Gastrocnemius medialis (tissue), 4 donors: ENCODE data around the gene NECAP2. TPM values are rescaled to one million over a fixed set of nuclear protein-coding genes. Genes with fewer than 3 reads are reported as not detected.

Experiments
- ATAC-seq, 2 donors: fragments of 150-250 bp; one replicate each; pipeline ENCODE4 v1.9.1; 2016
- DNase-seq, 2 donors: peaks; one replicate each; pipeline ENCODE4 v3.0.0-alpha.2; 2019
- H3K27ac ChIP-seq, 4 donors: fragments of 200-600 bp; sonication (generic); 1 replicate in 1 of 4; 2 replicates in 3 of 4; pipeline ENCODE4 v1.5.1; 2016 to 2018; ENCODE audit warnings: mild to moderate bottlenecking in 2 of 4, moderate library complexity in 1 of 4
- H3K27me3 ChIP-seq, 3 donors: fragments of 200-600 bp; sonication (generic) in 2 of 3; 1 replicate in 1 of 3; 2 replicates in 2 of 3; pipeline versions ENCODE4 v1.5.1 to v1.6.0; 2016 to 2019; ENCODE audit warnings: mild to moderate bottlenecking in 1 of 3, moderate library complexity in 1 of 3
- H3K36me3 ChIP-seq, 2 donors: fragments of 200-600 bp; sonication (generic) in 1 of 2; one replicate each; pipeline ENCODE4 v1.5.1; 2017 to 2018
- H3K4me1 ChIP-seq, 2 donors: fragments of 200-600 bp; sonication (generic) in 1 of 2; one replicate each; pipeline ENCODE4 v1.5.1; 2016 to 2017; ENCODE audit warnings: mild to moderate bottlenecking in 2 of 2
- H3K4me3 ChIP-seq, 4 donors: fragments of 200-600 bp; sonication (generic) in 3 of 4; 1 replicate in 1 of 4; 2 replicates in 3 of 4; pipeline ENCODE4 v1.5.1; 2016 to 2019; ENCODE audit warnings: mild to moderate bottlenecking in 2 of 4
- H3K9me3 ChIP-seq, 3 donors: fragments of 200-600 bp; sonication (generic) in 2 of 3; 1 replicate in 1 of 3; 2 replicates in 2 of 3; pipeline ENCODE4 v1.5.1; 2016 to 2019
- POLR2A ChIP-seq, 2 donors: fragments of 450-650 bp; IDR thresholded peaks; one replicate each; pipeline ENCODE4 v1.6.1; 2017; ENCODE audit warnings: antibody characterized with exemption in 2 of 2, mild to moderate bottlenecking in 2 of 2, moderate library complexity in 2 of 2
- in situ Hi-C, 4 donors: fragments of 200-750 bp; cut with MboI; loops; one replicate each; pipeline versions ENCODE4 v1.15.0 to v1.8.0; 2017; ENCODE audit warnings: low sequenced_read_pairs in 4 of 4
- intact Hi-C: fragments of 100-400 bp; cut with DNase I; formaldehyde crosslinking; loops from one replicate; pipeline ENCODE4 v1.15.1; 2023; ENCODE audit warnings: low total_unique reads
- total RNA-seq, 4 donors: library from RNA; depleted of rRNA; stranded (reverse); fragments of >200 nt; gene quantifications; one replicate each; pipeline versions ENCODE4 v1.1.0 to v1.2.3, GENCODE V29; 2016
- TF ChIP-seq, protein P1 (sequence below), 5 experiments: fragments of 450-650 bp in 3 of 5; fragments of 200-600 bp in 2 of 5; sonication (generic) in 2 of 5; IDR thresholded peaks in 4 of 5; conservative IDR thresholded peaks in 1 of 5; 1 replicate in 4 of 5; 2 replicates in 1 of 5; pipeline ENCODE4 v1.5.1; 2016 to 2019; ENCODE audit warnings: antibody characterized with exemption in 5 of 5, mild to moderate bottlenecking in 3 of 5, moderate library complexity in 3 of 5

The NECAP2 gene
- total RNA-seq, 4 donors from 2014 or later = 8.9 to 12.6 (median 10.4) TPM

DNA sequence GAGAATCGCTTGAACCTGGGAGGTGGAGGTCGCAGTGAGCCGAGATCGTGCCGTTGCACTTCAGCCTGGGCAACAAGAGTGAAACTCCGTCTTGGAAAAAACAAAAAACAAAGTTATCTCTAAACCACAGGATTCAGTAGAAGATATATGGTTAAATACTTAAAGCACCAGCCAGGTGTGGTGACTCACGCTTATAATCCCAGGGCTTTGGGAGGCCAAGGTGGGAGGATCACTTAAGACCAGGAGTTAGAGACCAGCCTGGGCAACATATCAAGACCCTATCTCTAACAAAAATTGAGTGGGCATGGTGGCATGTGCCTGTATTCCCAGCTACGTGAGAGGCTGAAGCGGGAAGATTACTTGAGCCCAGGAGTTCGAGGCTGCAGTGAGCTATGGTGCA is 5.6 kb downstream of the NECAP2 start:
- Histone ChIP-seq H3K36me3 (peaks cover 0 to 56% of the 10 kb centered on the region in 2 donors), H3K9me3 (no peaks in the 10 kb centered on the region), H3K27ac (no peak overlapping the region), H3K4me1 (peaks cover 6 to 12% of the 10 kb centered on the region in 2 donors), H3K4me3 (no peak overlapping the region), H3K27me3 (no peaks in the 10 kb centered on the region)
- ATAC-seq (no peak), DNase-seq (no peak)
- intact Hi-C loops (no loop called here), in situ Hi-C loops (no loop called here)
- TF ChIP-seq, protein P1, sequence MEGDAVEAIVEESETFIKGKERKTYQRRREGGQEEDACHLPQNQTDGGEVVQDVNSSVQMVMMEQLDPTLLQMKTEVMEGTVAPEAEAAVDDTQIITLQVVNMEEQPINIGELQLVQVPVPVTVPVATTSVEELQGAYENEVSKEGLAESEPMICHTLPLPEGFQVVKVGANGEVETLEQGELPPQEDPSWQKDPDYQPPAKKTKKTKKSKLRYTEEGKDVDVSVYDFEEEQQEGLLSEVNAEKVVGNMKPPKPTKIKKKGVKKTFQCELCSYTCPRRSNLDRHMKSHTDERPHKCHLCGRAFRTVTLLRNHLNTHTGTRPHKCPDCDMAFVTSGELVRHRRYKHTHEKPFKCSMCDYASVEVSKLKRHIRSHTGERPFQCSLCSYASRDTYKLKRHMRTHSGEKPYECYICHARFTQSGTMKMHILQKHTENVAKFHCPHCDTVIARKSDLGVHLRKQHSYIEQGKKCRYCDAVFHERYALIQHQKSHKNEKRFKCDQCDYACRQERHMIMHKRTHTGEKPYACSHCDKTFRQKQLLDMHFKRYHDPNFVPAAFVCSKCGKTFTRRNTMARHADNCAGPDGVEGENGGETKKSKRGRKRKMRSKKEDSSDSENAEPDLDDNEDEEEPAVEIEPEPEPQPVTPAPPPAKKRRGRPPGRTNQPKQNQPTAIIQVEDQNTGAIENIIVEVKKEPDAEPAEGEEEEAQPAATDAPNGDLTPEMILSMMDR (IDR thresholded peaks at IDR 0.05 in 4 of 5, conservative IDR thresholded peaks at IDR 0.05 in 1 of 5) = no peak
- no peak for TF ChIP-seq POLR2A (IDR thresholded peaks at IDR 0.05)

DNA sequence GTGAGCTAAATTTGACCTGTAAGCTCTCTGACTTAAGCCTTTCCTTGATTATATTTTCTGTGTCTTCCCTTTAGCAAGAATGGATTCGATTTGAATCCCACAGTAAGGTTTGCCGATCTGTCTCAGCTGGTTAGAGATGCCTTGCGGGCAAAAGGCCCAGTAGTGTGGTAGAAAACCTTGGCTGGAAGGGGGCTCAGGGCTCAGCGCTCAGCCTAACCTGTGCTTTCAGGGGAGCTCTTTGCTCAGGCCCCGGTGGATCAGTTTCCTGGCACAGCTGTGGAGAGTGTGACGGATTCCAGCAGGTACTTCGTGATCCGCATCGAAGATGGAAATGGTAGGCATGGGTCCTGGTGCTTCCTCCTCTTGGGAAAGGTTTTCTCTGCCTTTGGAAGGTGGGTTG is 7.1 kb downstream of the NECAP2 start:
- no peak overlapping the region for H3K4me3 ChIP-seq
- no peaks in the 10 kb centered on the region for H3K27me3 ChIP-seq
- H3K4me1 ChIP-seq = no peaks in the 10 kb centered on the region
- in situ Hi-C loops (no loop called here), intact Hi-C loops (no loop called here)
- H3K9me3 ChIP-seq = no peaks in the 10 kb centered on the region
- DNase-seq = no peak
- ATAC-seq = no peak
- TF ChIP-seq, protein P1 (IDR thresholded peaks at IDR 0.05 in 4 of 5, conservative IDR thresholded peaks at IDR 0.05 in 1 of 5) = no peak
- TF ChIP-seq POLR2A (IDR thresholded peaks at IDR 0.05) = no peak
- H3K36me3 ChIP-seq = peaks cover 0 to 71% of the 10 kb centered on the region in 2 donors
- no peak overlapping the region for H3K27ac ChIP-seq

DNA sequence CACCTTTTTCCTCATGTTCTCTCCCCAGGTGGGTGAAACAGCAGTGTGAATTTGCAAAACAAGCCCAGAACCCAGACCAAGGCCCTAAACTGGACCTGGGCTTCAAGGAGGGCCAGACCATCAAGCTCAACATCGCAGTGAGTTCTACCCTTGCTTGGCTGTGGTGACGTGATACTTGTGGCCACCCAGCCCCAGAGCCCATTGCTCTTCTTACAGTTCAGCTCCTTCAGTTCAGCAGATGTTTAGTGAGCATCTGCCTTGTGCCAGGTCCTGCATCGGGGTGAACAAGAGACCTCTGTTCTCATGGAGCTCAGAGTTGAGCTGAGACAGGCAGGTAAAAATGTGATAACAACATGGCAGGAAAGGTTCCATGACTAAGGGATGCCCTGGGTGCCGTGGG is 8.5 kb downstream of the NECAP2 start:
- in situ Hi-C loops = no loop called here
- TF ChIP-seq POLR2A (IDR thresholded peaks at IDR 0.05) = no peak
- TF ChIP-seq, protein P1 (IDR thresholded peaks at IDR 0.05 in 4 of 5, conservative IDR thresholded peaks at IDR 0.05 in 1 of 5) = no peak
- no peak overlapping the region for H3K27ac ChIP-seq
- no peak for DNase-seq
- intact Hi-C loops = no loop called here
- H3K4me1 ChIP-seq = no peaks in the 10 kb centered on the region
- H3K4me3 ChIP-seq = no peak overlapping the region
- peaks cover 0 to 80% of the 10 kb centered on the region in 2 donors for H3K36me3 ChIP-seq
- no peak for ATAC-seq
- H3K9me3 ChIP-seq = no peaks in the 10 kb centered on the region
- no peaks in the 10 kb centered on the region for H3K27me3 ChIP-seq

DNA sequence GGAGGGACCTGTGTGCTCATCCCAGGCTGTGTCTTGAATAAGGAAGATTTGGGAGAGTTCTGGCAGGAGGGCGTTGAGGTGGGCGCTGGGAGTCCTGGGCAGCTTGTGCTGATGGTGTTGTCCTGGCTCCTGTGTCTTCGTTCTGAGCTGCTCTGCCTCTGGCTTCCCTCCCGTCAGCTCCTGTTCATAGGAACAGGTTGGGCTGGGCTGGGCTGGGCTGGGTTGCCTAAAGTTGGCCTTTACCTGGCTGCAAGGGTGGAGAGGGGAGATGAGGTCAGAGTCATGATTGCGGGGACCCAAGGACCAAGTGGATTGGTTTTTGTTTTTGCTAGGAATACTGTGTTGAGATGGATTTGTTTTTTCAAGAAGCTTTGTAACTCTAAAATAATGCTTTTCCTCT is 9.1 kb downstream of the NECAP2 start:
- H3K4me1 ChIP-seq = no peaks in the 10 kb centered on the region
- H3K9me3 ChIP-seq = no peaks in the 10 kb centered on the region
- H3K27me3 ChIP-seq = no peaks in the 10 kb centered on the region
- in situ Hi-C loops = no loop called here
- ATAC-seq (no peak), DNase-seq (no peak)
- TF ChIP-seq, protein P1 (IDR thresholded peaks at IDR 0.05 in 4 of 5, conservative IDR thresholded peaks at IDR 0.05 in 1 of 5) = no peak
- no peak for TF ChIP-seq POLR2A (IDR thresholded peaks at IDR 0.05)
- H3K36me3 ChIP-seq = peaks cover 0 to 80% of the 10 kb centered on the region in 2 donors
- no peak overlapping the region for H3K27ac ChIP-seq
- H3K4me3 ChIP-seq = no peak overlapping the region
- intact Hi-C loops = no loop called here

DNA sequence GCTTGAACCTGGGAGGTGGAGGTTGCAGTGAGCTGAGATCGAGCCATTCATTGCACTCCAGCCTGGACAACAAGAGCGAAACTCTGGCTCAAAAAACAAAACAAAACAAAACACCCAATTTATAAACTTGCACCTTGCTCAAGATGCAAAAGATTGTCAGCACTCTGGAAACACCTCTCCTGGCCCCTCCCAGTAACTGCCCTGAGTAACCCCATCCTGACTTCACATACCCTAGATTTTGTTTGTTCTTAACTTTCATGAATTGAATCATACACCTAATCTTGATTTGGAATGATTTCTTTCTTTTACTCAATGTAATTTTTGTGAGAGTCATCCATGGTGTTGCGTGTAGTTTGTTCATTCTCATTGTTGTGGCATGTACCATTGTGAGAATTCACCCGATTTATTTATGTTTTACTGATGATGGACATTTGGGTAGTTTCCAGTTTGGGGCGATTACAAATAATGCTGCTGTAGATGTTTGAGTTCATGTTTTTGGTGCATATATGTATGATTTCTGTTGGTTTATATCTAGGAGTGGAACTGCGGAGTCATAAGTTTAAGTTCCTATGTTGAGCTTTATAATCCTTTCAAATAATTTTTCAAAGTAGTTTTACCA is 10.4 kb downstream of the NECAP2 start:
- in situ Hi-C loops (no loop called here), intact Hi-C loops (no loop called here)
- Histone ChIP-seq H3K27ac (no peak overlapping the region), H3K27me3 (no peaks in the 10 kb centered on the region), H3K9me3 (no peaks in the 10 kb centered on the region), H3K36me3 (peaks cover 0 to 86% of the 10 kb centered on the region in 2 donors), H3K4me1 (no peaks in the 10 kb centered on the region), H3K4me3 (no peak overlapping the region)
- no peak for ATAC-seq
- no peak for TF ChIP-seq POLR2A (IDR thresholded peaks at IDR 0.05)
- TF ChIP-seq, protein P1 (IDR thresholded peaks at IDR 0.05 in 4 of 5, conservative IDR thresholded peaks at IDR 0.05 in 1 of 5) = no peak
- no peak for DNase-seq
